K562 (cell line): ENCODE results near the gene FAF2. TPM values are rescaled to one million over a fixed set of nuclear protein-coding genes. Genes with fewer than 3 reads are reported as not detected.
A peak's percentile ranks its signal among the peaks of the same experiment; 100 is the strongest.

Experiments
- ARID1B ChIP-seq: fragments of 450-650 bp; IDR thresholded peaks from 2 replicates; pipeline ENCODE4 v1.6.1; 2016; ENCODE audit warnings: antibody characterized with exemption, mild to moderate bottlenecking, inconsistent platforms
- CREBBP ChIP-seq: IDR thresholded peaks from one replicate; pipeline ENCODE4 v1.6.1; 2012; ENCODE audit warnings: low read depth, mild to moderate bottlenecking, control low read depth, inconsistent platforms, low read length
- ELF4 ChIP-seq: fragments of 450-650 bp; formaldehyde crosslinking; IDR thresholded peaks from 2 replicates; pipeline ENCODE4 v1.4.0; 2022; ENCODE audit warnings: missing genetic modification characterization
- EP400 ChIP-seq: fragments of 450-650 bp; IDR thresholded peaks from 2 replicates; pipeline ENCODE4 v1.6.1; 2017; ENCODE audit warnings: antibody characterized with exemption, mild to moderate bottlenecking, moderate library complexity
- FOXK1 ChIP-seq: sonication (generic); formaldehyde crosslinking; IDR thresholded peaks from 2 replicates; pipeline ENCODE4 v1.8.0; 2022; ENCODE audit warnings: missing genetic modification reagents, mild to moderate bottlenecking, borderline replicate concordance
- FUS ChIP-seq: fragments of 200-400 bp; formaldehyde crosslinking; optimal IDR thresholded peaks from 2 replicates; pipeline ENCODE3; 2017; ENCODE audit warnings: low read depth, low read length
- GTF2F1 ChIP-seq: IDR thresholded peaks from 2 replicates; pipeline ENCODE4 v1.6.1; 2011; ENCODE audit warnings: low read depth, low read length, improper control_type of control experiment
- ILK ChIP-seq: fragments of 450-650 bp; IDR thresholded peaks from 2 replicates; pipeline ENCODE4 v1.6.1; 2016; ENCODE audit warnings: missing genetic modification characterization, low read depth, mild to moderate bottlenecking, missing compliant biosample characterization, moderate library complexity, borderline replicate concordance
- KAT2B ChIP-seq: IDR thresholded peaks from one replicate; pipeline ENCODE4 v1.6.1; 2012; ENCODE audit warnings: low read depth, mild to moderate bottlenecking, control low read depth, inconsistent platforms, low read length, moderate library complexity
- MAFF ChIP-seq: IDR thresholded peaks from 2 replicates; pipeline ENCODE4 v1.6.1; 2012; ENCODE audit warnings: low read length, improper control_type of control experiment
- PPARD ChIP-seq: fragments of 250-450 bp; sonication (Bioruptor Pico); IDR thresholded peaks from 2 replicates; pipeline ENCODE4 v1.8.0; 2022; ENCODE audit warnings: inconsistent platforms, mild to moderate bottlenecking, moderate library complexity
- PRMT5 ChIP-seq: sonication (generic); formaldehyde crosslinking; IDR thresholded peaks from 2 replicates; pipeline ENCODE4 v1.5.0; 2020; ENCODE audit warnings: missing genetic modification reagents
- SMAD2 ChIP-seq: fragments of 150-350 bp; IDR thresholded peaks from 2 replicates; pipeline ENCODE4 v1.6.1; 2014; ENCODE audit warnings: low read depth, mild to moderate bottlenecking, low read length
- TBL1XR1 ChIP-seq, 2 experiments: IDR thresholded peaks; 2 replicates each; pipeline ENCODE4 v1.6.1; 2012; ENCODE audit warnings: improper control_type of control experiment in 2 of 2, low read length in 2 of 2, mild to moderate bottlenecking in 1 of 2
- ZFP1 ChIP-seq: fragments of 450-650 bp; formaldehyde crosslinking; IDR thresholded peaks from 2 replicates; pipeline ENCODE4 v1.4.0; 2020; ENCODE audit warnings: mild to moderate bottlenecking, mixed read lengths
- ZNF133 ChIP-seq: fragments of 250-450 bp; sonication (Bioruptor Pico); IDR thresholded peaks from 2 replicates; pipeline ENCODE4 v1.4.0; 2020; ENCODE audit warnings: mild to moderate bottlenecking
- ZNF24 ChIP-seq: fragments of 450-650 bp; IDR thresholded peaks from 2 replicates; pipeline ENCODE4 v1.6.1; 2016
- ZNF408 ChIP-seq: fragments of 250-450 bp; sonication (Bioruptor Pico); IDR thresholded peaks from 2 replicates; pipeline ENCODE4 v1.4.0; 2020; ENCODE audit warnings: low read depth, mild to moderate bottlenecking, moderate library complexity
- polyA plus RNA-seq, 8 experiments: library from polyadenylated mRNA; depleted of rRNA in 4 of 8; stranded (reverse) in 5 of 8; unstranded in 3 of 8; fragments of >200 nt; fragmentation: Nextera tagmentation in 2 of 8; fragmentation: Illumina TruSeq in 1 of 8; extraction: Ambion mirVana in 2 of 8; extraction: Trizol in 1 of 8; gene quantifications; 2 replicates each; pipeline versions ENCODE4 v1.2.1 to v1.2.3, GENCODE V29; 2011 to 2014; ENCODE audit warnings: inconsistent platforms in 1 of 8, missing spikeins in 1 of 8
- total RNA-seq, 7 experiments: library from RNA; depleted of rRNA in 6 of 7; stranded (reverse); fragments of >200 nt in 6 of 7; fragmentation: Illumina TruSeq in 2 of 7; extraction: Trizol in 2 of 7; gene quantifications; 2 replicates each; pipeline versions ENCODE4 v1.2.1 to v1.2.3, GENCODE V29; 2011 to 2021; ENCODE audit warnings: low replicate concordance in 1 of 7
- TF ChIP-seq, protein P1 (sequence below): sonication (generic); formaldehyde crosslinking; IDR thresholded peaks from 2 replicates; pipeline ENCODE4 v1.8.1; 2023; ENCODE audit warnings: mild to moderate bottlenecking, missing genetic modification reagents
- TF ChIP-seq, protein P2 (sequence below): fragments of 250-450 bp; sonication (Bioruptor Pico); IDR thresholded peaks from 2 replicates; pipeline ENCODE4 v1.5.0; 2020; ENCODE audit warnings: mild to moderate bottlenecking, borderline replicate concordance
- TF ChIP-seq, protein P3 (sequence below): sonication (generic); formaldehyde crosslinking; IDR thresholded peaks from 2 replicates; pipeline ENCODE4 v1.4.0; 2020; ENCODE audit warnings: mild to moderate bottlenecking, missing genetic modification reagents

Gene FAF2
- total and polyA plus RNA-seq, 9 of the 15 experiments (the other 6 are each of a cell fraction or from before 2014, with no cell fraction given): 25.0 to 44.6 (median 36.1) TPM

DNA sequence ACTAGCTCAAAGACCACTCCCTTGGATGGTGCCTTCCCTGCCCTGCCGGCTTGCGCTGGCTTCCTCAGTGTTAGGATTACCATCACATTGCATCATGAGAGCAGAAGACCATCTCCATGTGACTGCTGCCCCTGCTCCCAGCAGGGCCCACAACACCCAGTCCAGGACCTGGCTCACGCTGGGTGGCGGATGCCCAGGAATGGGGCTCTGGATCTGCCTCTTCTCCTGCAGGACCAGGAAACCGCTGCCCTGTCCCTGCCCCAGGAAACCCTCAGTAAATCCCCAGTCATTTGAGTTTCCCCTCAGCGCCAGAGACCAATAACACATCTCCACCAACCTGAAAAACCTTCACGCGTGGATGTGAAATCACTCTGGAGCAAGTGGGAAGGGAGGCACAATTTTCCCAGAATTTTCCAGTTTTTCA, 92.3 kb downstream of the FAF2 start (continued):
- peak; percentile 75; the same call in 1 of the 2 replicates for TF ChIP-seq ELF4 (CRISPR knock-in tag)
- TF ChIP-seq ZNF408 (CRISPR knock-in tag): no peak
- TF ChIP-seq GTF2F1: no peak
- no peak for TF ChIP-seq TBL1XR1 (IDR thresholded peaks at IDR 0.05; ENCODE audit: low read length in 2 of 2)
- TF ChIP-seq PRMT5 (CRISPR knock-in tag): no peak
- no peak for TF ChIP-seq MAFF
- TF ChIP-seq PPARD: no peak
- TF ChIP-seq FOXK1 (CRISPR knock-in tag): no peak
- no peak for TF ChIP-seq ZFP1 (CRISPR knock-in tag)
- no peak for TF ChIP-seq SMAD2
- TF ChIP-seq ZNF24: no peak
- TF ChIP-seq ILK: no peak
- no peak for TF ChIP-seq CREBBP
- TF ChIP-seq EP400: peak; percentile 92
- 0 out of 2 replicates have a peak, but pooled peaks have one; percentile 19 for TF ChIP-seq ARID1B
- no peak for TF ChIP-seq FUS
- TF ChIP-seq KAT2B: no peak
- TF ChIP-seq, protein P1, sequence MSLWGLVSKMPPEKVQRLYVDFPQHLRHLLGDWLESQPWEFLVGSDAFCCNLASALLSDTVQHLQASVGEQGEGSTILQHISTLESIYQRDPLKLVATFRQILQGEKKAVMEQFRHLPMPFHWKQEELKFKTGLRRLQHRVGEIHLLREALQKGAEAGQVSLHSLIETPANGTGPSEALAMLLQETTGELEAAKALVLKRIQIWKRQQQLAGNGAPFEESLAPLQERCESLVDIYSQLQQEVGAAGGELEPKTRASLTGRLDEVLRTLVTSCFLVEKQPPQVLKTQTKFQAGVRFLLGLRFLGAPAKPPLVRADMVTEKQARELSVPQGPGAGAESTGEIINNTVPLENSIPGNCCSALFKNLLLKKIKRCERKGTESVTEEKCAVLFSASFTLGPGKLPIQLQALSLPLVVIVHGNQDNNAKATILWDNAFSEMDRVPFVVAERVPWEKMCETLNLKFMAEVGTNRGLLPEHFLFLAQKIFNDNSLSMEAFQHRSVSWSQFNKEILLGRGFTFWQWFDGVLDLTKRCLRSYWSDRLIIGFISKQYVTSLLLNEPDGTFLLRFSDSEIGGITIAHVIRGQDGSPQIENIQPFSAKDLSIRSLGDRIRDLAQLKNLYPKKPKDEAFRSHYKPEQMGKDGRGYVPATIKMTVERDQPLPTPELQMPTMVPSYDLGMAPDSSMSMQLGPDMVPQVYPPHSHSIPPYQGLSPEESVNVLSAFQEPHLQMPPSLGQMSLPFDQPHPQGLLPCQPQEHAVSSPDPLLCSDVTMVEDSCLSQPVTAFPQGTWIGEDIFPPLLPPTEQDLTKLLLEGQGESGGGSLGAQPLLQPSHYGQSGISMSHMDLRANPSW: no peak
- TF ChIP-seq, protein P2, sequence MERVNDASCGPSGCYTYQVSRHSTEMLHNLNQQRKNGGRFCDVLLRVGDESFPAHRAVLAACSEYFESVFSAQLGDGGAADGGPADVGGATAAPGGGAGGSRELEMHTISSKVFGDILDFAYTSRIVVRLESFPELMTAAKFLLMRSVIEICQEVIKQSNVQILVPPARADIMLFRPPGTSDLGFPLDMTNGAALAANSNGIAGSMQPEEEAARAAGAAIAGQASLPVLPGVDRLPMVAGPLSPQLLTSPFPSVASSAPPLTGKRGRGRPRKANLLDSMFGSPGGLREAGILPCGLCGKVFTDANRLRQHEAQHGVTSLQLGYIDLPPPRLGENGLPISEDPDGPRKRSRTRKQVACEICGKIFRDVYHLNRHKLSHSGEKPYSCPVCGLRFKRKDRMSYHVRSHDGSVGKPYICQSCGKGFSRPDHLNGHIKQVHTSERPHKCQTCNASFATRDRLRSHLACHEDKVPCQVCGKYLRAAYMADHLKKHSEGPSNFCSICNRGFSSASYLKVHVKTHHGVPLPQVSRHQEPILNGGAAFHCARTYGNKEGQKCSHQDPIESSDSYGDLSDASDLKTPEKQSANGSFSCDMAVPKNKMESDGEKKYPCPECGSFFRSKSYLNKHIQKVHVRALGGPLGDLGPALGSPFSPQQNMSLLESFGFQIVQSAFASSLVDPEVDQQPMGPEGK: no peak
- TF ChIP-seq, protein P3, sequence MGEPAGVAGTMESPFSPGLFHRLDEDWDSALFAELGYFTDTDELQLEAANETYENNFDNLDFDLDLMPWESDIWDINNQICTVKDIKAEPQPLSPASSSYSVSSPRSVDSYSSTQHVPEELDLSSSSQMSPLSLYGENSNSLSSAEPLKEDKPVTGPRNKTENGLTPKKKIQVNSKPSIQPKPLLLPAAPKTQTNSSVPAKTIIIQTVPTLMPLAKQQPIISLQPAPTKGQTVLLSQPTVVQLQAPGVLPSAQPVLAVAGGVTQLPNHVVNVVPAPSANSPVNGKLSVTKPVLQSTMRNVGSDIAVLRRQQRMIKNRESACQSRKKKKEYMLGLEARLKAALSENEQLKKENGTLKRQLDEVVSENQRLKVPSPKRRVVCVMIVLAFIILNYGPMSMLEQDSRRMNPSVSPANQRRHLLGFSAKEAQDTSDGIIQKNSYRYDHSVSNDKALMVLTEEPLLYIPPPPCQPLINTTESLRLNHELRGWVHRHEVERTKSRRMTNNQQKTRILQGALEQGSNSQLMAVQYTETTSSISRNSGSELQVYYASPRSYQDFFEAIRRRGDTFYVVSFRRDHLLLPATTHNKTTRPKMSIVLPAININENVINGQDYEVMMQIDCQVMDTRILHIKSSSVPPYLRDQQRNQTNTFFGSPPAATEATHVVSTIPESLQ (CRISPR knock-in tag): no peak
- TF ChIP-seq ZNF133 (CRISPR knock-in tag): no peak
